GM10266 (cell line): Measurements from ENCODE around the gene PPOX.

Experiments
- DNase-seq: peaks from one replicate; pipeline ENCODE4 v3.0.0; 2012; ENCODE audit errors: extremely low spot score
- TF ChIP-seq, protein P1 (sequence below): IDR thresholded peaks from 2 replicates; pipeline ENCODE4 v1.5.1; 2012; ENCODE audit warnings: mild to moderate bottlenecking, low read depth; ENCODE audit not compliant: control insufficient read depth, insufficient read depth; ENCODE audit errors: missing control alignments

The PPOX gene

DNA sequence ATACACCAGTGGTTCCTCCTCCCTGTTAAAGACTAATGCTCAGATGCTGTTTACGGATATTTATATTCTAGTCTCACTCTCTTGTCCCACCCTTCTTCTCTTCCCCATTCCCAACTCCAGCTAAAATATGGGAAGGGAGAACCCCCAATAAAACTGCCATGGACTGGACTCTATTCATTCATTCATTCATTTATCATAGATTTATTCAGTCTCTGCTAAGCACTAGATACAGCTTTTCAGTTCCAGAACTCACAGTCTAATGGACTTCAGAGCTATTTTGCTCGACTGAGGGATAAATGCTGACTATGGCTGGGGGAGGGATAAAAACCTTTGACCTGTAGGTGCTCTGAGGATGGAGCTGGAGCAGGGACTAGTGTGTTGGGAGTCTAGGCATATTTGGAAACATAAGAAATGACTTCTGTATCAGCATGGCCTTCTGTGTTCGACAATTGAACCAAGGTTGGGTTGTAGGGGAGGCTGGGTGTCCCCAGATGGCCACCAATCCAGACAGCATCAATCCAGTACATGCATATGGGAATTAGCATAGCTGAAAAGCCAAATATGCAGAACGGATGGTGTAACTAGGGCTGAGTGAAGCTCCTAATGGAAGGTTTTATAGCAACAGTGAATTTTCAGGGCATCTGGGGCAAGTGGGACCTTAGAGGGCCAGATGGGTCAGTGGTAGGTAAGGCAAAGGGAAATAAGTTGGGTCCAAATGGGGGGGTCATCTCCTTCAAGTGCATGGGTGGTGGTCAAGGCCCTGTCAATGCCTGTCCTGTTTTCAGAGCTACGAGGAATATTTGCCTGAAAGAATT lies 53.1 kb downstream of the PPOX start:
- TF ChIP-seq, protein P1, sequence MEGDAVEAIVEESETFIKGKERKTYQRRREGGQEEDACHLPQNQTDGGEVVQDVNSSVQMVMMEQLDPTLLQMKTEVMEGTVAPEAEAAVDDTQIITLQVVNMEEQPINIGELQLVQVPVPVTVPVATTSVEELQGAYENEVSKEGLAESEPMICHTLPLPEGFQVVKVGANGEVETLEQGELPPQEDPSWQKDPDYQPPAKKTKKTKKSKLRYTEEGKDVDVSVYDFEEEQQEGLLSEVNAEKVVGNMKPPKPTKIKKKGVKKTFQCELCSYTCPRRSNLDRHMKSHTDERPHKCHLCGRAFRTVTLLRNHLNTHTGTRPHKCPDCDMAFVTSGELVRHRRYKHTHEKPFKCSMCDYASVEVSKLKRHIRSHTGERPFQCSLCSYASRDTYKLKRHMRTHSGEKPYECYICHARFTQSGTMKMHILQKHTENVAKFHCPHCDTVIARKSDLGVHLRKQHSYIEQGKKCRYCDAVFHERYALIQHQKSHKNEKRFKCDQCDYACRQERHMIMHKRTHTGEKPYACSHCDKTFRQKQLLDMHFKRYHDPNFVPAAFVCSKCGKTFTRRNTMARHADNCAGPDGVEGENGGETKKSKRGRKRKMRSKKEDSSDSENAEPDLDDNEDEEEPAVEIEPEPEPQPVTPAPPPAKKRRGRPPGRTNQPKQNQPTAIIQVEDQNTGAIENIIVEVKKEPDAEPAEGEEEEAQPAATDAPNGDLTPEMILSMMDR = no peak
- DNase-seq = no peak

DNA sequence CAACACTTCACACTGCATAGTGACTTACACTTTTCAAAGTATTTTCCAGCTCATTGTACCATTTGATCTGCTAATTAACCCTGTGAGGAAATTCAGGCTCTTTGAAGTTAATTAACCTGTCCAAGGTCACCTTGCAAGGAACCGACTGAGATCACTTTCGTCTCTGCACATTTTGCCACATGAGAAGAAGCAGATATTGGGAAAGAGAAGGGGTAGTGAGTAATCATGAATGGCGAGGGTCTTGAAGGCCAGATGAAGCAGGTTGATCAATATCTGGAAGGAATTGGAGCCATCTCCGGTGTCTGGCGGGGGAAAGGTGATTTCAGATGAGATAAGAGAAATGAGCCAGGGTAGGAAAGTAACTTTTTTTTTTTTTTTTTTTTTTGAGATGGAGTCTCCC lies 53.8 kb downstream of the PPOX start:
- TF ChIP-seq, protein P1 = no peak
- no peak for DNase-seq
